ENCODE measurements around the gene KAT5.

DNA sequence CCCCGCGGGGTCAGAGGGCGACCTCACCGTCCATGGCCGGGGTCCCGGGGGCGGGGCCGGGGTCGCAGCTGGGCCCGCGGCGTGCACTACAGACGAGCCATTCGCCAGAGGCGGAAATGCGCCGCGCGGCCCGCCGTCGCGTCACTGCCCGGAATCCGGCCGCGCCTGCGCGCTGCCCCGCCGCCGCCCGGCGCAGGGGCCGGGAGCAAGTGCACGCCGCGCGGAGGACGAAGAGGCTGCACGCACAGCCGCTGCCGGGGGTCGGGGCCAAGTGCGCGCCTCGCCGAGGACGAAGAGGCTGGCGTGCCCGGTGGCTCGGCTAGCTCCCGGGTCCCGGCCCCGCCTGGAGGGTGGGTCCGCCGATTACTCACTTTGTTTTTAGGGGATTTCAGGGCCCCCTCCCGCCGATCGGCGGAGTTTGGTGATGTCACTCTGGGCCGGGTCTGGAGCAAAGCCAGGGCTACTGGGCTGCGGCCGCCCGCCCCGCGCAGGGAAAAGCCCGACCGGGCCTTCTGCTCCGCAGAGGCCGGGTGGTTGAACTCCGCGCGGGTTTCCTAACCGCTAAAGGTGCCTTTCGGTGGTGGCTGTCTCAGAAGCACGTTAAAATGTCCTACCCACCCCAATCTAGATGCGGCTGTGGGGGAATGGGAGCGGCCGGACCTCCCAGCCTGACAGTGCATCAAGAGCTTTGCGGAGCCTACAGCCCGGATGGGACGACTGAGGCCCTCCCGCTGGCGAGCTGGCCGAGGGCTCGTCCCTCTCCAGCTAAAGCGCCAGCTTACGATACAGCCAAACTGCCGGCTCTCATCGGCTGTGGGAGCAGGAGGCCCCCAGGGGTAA lies 49.0 kb upstream of the KAT5 start, which contains the start of gene RELA:
- TF ChIP-seq, protein P1, sequence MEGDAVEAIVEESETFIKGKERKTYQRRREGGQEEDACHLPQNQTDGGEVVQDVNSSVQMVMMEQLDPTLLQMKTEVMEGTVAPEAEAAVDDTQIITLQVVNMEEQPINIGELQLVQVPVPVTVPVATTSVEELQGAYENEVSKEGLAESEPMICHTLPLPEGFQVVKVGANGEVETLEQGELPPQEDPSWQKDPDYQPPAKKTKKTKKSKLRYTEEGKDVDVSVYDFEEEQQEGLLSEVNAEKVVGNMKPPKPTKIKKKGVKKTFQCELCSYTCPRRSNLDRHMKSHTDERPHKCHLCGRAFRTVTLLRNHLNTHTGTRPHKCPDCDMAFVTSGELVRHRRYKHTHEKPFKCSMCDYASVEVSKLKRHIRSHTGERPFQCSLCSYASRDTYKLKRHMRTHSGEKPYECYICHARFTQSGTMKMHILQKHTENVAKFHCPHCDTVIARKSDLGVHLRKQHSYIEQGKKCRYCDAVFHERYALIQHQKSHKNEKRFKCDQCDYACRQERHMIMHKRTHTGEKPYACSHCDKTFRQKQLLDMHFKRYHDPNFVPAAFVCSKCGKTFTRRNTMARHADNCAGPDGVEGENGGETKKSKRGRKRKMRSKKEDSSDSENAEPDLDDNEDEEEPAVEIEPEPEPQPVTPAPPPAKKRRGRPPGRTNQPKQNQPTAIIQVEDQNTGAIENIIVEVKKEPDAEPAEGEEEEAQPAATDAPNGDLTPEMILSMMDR (conservative IDR thresholded peaks at IDR 0.05) = no peak
- TF ChIP-seq EZH2 (IDR thresholded peaks at IDR 0.05; ENCODE audit: low read depth) = no peak
